Urothelium cell line (cell line): Measurements from ENCODE around the gene PARPBP.
"Not testable (repeated sequence)": the region's sequence is repeated elsewhere in the genome, so short reads cannot be mapped to it uniquely, and the experiment has no call there.

Experiments
- DNase-seq: peaks from one replicate; pipeline ENCODE4 v3.0.0; 2011; ENCODE audit warnings: low spot score, mixed read lengths
- FAIRE-seq: peaks from 2 replicates; lab custom pipeline; 2011; peaks lifted over from hg19 to GRCh38; lab: Jason Lieb, UNC

Gene PARPBP

GRCh38 chr12:102240859-102241258 lies 120.9 kb downstream of the PARPBP start:
- FAIRE-seq, DNase-seq: not testable (repeated sequence)
